SK-N-SH treated with all-trans-retinoic acid at 6 μM for 48 hours (cell line): ENCODE data around the gene OSBPL9.

Experiments
- ATAC-seq: fragments of 200-7000 bp; cut with Tn5 transposase; 3 replicates; pipeline ENCODE4 v1.9.1; 2020; ENCODE audit warnings: mild to moderate bottlenecking, moderate library complexity
- ARNTL ChIP-seq: fragments of 450-650 bp; formaldehyde crosslinking; IDR thresholded peaks from 2 replicates; pipeline ENCODE4 v1.5.0; 2020; ENCODE audit warnings: low read depth, mild to moderate bottlenecking, moderate library complexity, borderline replicate concordance
- BACH2 ChIP-seq: fragments of 250-450 bp; sonication (Bioruptor Pico); IDR thresholded peaks from 2 replicates; pipeline ENCODE4 v1.9.0; 2021; ENCODE audit warnings: mild to moderate bottlenecking, borderline replicate concordance
- CSDC2 ChIP-seq: fragments of 250-450 bp; sonication (Bioruptor Pico); IDR thresholded peaks from 2 replicates; pipeline ENCODE4 v1.5.0; 2020; ENCODE audit warnings: mild to moderate bottlenecking, moderate library complexity
- ESRRG ChIP-seq: fragments of 250-450 bp; sonication (Bioruptor Pico); IDR thresholded peaks from 2 replicates; pipeline ENCODE4 v1.6.1; 2021; ENCODE audit warnings: mild to moderate bottlenecking
- GLIS3 ChIP-seq: fragments of 250-450 bp; sonication (Bioruptor Pico); IDR thresholded peaks from 2 replicates; pipeline ENCODE4 v1.5.0; 2020; ENCODE audit warnings: mild to moderate bottlenecking, moderate library complexity
- ISL1 ChIP-seq: fragments of 250-450 bp; sonication (Bioruptor Pico); IDR thresholded peaks from 2 replicates; pipeline ENCODE4 v2.1.2; 2022; ENCODE audit warnings: mild to moderate bottlenecking, moderate library complexity
- OSR1 ChIP-seq: fragments of 250-450 bp; sonication (Bioruptor Pico); IDR thresholded peaks from 2 replicates; pipeline ENCODE4 v1.8.0; 2022; ENCODE audit warnings: moderate library complexity, mild to moderate bottlenecking, inconsistent platforms
- PATZ1 ChIP-seq: fragments of 250-450 bp; sonication (Bioruptor Pico); IDR thresholded peaks from 2 replicates; pipeline ENCODE4 v1.8.0; 2020; ENCODE audit warnings: mild to moderate bottlenecking, moderate library complexity, borderline replicate concordance
- PPARA ChIP-seq: fragments of 250-450 bp; sonication (Bioruptor Pico); IDR thresholded peaks from 2 replicates; pipeline ENCODE4 v1.5.0; 2020; ENCODE audit warnings: mild to moderate bottlenecking, borderline replicate concordance
- RARB ChIP-seq: fragments of 250-450 bp; sonication (Bioruptor Pico); IDR thresholded peaks from 2 replicates; pipeline ENCODE4 v1.8.0; 2021; ENCODE audit warnings: mild to moderate bottlenecking, moderate library complexity
- SNAI2 ChIP-seq: fragments of 250-450 bp; sonication (Bioruptor Pico); IDR thresholded peaks from 2 replicates; pipeline ENCODE4 v1.5.0; 2020; ENCODE audit warnings: mild to moderate bottlenecking, moderate library complexity
- TCF4 ChIP-seq: fragments of 250-450 bp; sonication (Bioruptor Pico); IDR thresholded peaks from 2 replicates; pipeline ENCODE4 v1.8.0; 2021; ENCODE audit warnings: mild to moderate bottlenecking, moderate library complexity, borderline replicate concordance
- TOX ChIP-seq: fragments of 250-450 bp; sonication (Bioruptor Pico); IDR thresholded peaks from 2 replicates; pipeline ENCODE4 v1.8.0; 2021; ENCODE audit warnings: mild to moderate bottlenecking, moderate library complexity, borderline replicate concordance
- ZFP3 ChIP-seq: fragments of 250-450 bp; sonication (Bioruptor Pico); IDR thresholded peaks from 2 replicates; pipeline ENCODE4 v1.5.0; 2020; ENCODE audit warnings: mild to moderate bottlenecking, moderate library complexity
- ZFP30 ChIP-seq: fragments of 450-650 bp; formaldehyde crosslinking; IDR thresholded peaks from 2 replicates; pipeline ENCODE4 v1.5.0; 2022; ENCODE audit warnings: mild to moderate bottlenecking, moderate library complexity
- ZNF70 ChIP-seq: fragments of 450-650 bp; formaldehyde crosslinking; IDR thresholded peaks from 2 replicates; pipeline ENCODE4 v1.5.0; 2020; ENCODE audit warnings: mild to moderate bottlenecking, moderate library complexity
- ZNF8 ChIP-seq: fragments of 450-650 bp; formaldehyde crosslinking; IDR thresholded peaks from 2 replicates; pipeline ENCODE4 v1.5.0; 2020; ENCODE audit warnings: mild to moderate bottlenecking, moderate library complexity
- TF ChIP-seq, protein P1 (sequence below): fragments of 250-450 bp; sonication (Bioruptor Pico); IDR thresholded peaks from 2 replicates; pipeline ENCODE4 v1.5.0; 2020; ENCODE audit warnings: mild to moderate bottlenecking, moderate library complexity
- TF ChIP-seq, protein P2 (sequence below): fragments of 250-450 bp; sonication (Bioruptor Pico); IDR thresholded peaks from 2 replicates; pipeline ENCODE4 v1.5.1; 2021; ENCODE audit warnings: mild to moderate bottlenecking, moderate library complexity
- TF ChIP-seq, protein P3 (sequence below): fragments of 250-450 bp; sonication (Bioruptor Pico); IDR thresholded peaks from 2 replicates; pipeline ENCODE4 v1.5.1; 2020; ENCODE audit warnings: low read depth, mild to moderate bottlenecking, moderate library complexity

Gene OSBPL9

DNA sequence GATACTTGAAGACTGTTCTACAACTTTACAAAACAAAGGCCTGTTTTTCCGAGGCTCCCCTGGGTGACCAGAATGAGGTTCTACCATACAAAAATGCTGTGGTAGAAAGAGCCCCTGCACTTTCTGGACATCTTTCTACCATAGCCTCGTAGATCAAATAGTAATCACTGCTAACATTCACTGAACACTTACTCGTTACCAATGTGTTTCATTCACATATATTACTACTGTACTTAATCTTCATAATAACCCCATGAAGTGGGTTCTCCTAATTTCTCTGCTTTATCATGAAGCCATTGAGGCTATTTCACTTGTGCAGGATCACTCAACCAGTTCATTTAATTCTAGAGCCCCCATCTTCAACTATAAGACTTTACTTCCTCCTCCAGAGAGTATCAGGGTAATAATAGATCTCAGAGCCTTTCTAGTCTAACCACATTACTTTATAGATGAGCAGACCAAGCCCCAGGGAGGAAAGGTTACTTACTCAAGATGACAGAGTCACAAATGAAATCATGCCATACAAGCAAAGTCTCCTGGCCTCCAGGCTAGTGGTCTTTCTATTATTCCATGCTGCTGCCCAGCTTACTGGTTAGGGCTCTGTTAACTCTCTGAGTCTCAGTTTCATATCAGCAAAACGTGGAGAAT is 46.7 kb upstream of the OSBPL9 start:
- ATAC-seq = no peak
- TF ChIP-seq, protein P1, sequence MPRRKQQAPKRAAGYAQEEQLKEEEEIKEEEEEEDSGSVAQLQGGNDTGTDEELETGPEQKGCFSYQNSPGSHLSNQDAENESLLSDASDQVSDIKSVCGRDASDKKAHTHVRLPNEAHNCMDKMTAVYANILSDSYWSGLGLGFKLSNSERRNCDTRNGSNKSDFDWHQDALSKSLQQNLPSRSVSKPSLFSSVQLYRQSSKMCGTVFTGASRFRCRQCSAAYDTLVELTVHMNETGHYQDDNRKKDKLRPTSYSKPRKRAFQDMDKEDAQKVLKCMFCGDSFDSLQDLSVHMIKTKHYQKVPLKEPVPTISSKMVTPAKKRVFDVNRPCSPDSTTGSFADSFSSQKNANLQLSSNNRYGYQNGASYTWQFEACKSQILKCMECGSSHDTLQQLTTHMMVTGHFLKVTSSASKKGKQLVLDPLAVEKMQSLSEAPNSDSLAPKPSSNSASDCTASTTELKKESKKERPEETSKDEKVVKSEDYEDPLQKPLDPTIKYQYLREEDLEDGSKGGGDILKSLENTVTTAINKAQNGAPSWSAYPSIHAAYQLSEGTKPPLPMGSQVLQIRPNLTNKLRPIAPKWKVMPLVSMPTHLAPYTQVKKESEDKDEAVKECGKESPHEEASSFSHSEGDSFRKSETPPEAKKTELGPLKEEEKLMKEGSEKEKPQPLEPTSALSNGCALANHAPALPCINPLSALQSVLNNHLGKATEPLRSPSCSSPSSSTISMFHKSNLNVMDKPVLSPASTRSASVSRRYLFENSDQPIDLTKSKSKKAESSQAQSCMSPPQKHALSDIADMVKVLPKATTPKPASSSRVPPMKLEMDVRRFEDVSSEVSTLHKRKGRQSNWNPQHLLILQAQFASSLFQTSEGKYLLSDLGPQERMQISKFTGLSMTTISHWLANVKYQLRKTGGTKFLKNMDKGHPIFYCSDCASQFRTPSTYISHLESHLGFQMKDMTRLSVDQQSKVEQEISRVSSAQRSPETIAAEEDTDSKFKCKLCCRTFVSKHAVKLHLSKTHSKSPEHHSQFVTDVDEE = no peak
- no peak for TF ChIP-seq TOX (CRISPR knock-in tag)

DNA sequence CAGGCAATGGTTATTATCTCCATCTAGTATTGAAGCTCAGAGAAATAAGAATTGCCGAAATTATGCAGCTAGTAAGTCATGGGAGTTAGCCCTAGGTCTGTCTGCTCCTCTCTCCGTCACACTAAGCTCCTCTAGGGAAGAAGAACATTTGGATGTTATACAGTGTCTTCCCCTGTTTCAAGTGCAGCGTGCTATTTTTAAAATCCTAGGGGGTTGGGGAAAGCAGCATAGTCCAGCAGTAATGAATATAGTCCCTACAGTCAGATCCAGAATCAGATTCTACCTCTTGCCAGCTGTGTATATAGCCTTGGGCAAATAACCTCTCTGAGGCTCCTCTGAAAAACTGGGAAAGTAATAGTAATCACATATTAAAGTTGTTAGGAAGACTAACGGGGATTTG is 44.5 kb upstream of the OSBPL9 start:
- TF ChIP-seq CSDC2 (CRISPR knock-in tag) (no peak), GLIS3 (CRISPR knock-in tag) (no peak), SNAI2 (CRISPR knock-in tag) (no peak), ESRRG (no peak)
- TF ChIP-seq, protein P2, sequence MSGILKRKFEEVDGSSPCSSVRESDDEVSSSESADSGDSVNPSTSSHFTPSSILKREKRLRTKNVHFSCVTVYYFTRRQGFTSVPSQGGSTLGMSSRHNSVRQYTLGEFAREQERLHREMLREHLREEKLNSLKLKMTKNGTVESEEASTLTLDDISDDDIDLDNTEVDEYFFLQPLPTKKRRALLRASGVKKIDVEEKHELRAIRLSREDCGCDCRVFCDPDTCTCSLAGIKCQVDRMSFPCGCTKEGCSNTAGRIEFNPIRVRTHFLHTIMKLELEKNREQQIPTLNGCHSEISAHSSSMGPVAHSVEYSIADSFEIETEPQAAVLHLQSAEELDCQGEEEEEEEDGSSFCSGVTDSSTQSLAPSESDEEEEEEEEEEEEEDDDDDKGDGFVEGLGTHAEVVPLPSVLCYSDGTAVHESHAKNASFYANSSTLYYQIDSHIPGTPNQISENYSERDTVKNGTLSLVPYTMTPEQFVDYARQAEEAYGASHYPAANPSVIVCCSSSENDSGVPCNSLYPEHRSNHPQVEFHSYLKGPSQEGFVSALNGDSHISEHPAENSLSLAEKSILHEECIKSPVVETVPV (CRISPR knock-in tag) = no peak
- TF ChIP-seq, all 23 proteins: peak for 0
- no peak for ATAC-seq

DNA sequence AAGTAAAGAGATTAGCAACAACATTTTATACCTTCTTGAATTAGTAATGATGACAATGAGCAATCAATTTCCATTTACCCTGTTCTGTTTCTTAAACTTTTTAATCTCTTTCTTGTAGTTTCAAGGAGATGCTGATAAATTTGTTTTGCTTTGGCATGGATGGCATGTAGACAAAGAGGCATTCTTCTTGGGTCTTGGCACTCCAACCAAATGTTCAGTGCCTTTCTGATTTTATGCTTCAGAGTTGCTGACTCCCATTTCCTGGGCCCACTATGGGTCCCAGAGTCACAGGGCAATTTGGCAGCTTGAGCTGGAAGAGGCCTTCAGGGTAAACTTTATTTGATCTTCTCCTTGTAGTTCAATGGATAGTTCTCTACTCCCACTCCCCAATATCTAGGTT is 42.1 kb upstream of the OSBPL9 start:
- ATAC-seq = no peak
- no peak for TF ChIP-seq ESRRG
- TF ChIP-seq ZFP30 = no peak
- TF ChIP-seq ZNF8 (CRISPR knock-in tag) = no peak
- TF ChIP-seq RARB (CRISPR knock-in tag) = no peak
- TF ChIP-seq, protein P1 = no peak
- no peak for TF ChIP-seq SNAI2 (CRISPR knock-in tag)

DNA sequence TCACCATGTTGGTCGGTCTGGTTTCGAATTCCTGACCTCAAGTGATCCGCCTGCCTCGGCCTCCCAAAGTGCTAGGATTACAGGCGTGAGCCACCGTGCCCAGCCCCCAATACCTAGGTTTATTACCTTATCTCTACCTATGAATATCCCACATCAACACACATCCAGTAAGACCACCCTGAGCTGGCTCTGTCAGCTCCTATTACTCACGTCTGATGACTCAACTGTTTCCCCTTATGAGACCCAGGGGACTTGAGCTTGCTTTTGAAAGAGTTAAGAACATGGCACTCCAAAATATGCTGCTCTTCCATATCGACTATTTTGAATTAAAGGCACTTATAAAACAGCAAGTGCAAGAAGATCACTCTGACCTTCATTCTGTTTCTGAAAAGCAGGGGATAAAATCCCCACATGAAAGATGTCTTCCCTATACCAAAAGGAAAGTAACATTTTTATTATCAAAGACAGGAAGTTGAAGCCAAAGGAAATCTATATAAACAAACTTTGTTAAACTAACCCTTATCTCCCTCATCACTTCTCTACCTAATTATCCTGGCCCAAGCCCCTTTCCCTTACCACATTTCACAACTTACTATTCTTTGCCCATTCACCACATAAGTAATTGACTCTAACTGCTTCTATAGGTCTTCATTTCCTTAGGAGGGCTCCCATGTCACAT is 41.3 kb upstream of the OSBPL9 start:
- ATAC-seq = no peak
- TF ChIP-seq ESRRG (no peak), BACH2 (no peak), ARNTL (CRISPR knock-in tag) (no peak), ZNF8 (CRISPR knock-in tag) (no peak), OSR1 (no peak), TOX (CRISPR knock-in tag) (no peak), TCF4 (CRISPR knock-in tag) (no peak), PATZ1 (CRISPR knock-in tag) (no peak), ZFP30 (no peak), ISL1 (CRISPR knock-in tag) (no peak), ZFP3 (CRISPR knock-in tag) (no peak), RARB (CRISPR knock-in tag) (no peak), ZNF70 (no peak), PPARA (CRISPR knock-in tag) (no peak)
- TF ChIP-seq, protein P3, sequence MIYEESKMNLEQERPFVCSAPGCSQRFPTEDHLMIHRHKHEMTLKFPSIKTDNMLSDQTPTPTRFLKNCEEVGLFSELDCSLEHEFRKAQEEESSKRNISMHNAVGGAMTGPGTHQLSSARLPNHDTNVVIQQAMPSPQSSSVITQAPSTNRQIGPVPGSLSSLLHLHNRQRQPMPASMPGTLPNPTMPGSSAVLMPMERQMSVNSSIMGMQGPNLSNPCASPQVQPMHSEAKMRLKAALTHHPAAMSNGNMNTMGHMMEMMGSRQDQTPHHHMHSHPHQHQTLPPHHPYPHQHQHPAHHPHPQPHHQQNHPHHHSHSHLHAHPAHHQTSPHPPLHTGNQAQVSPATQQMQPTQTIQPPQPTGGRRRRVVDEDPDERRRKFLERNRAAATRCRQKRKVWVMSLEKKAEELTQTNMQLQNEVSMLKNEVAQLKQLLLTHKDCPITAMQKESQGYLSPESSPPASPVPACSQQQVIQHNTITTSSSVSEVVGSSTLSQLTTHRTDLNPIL (CRISPR knock-in tag) = no peak
- TF ChIP-seq, protein P2 (CRISPR knock-in tag) = no peak
- TF ChIP-seq, protein P1 = no peak
